ENCODE results near the gene CD300A.
"Not testable (repeated sequence)": the region's sequence is repeated elsewhere in the genome, so short reads cannot be mapped to it uniquely, and the experiment has no call there.

Gene CD300A

DNA sequence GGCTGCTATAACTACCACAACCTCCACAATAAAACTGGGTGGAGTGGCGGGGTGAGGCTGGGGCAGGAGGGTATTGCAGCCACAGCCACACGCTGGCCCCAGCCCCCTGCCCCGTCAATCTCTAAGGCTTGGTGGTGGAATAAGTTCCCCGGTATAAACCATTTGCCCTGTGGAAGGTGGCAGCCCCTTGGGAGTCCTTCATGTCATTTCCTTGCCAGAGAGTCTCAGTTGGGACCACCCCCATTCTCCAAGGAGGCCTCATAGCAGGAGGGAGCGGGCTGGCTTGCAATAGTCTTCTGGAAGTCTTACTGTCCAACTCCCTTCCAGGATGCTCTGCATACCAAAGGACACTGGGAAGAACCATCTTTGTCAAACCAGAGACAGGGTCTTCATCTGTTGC lies 19.4 kb downstream of the CD300A start:
- DNase-seq, result no peak

DNA sequence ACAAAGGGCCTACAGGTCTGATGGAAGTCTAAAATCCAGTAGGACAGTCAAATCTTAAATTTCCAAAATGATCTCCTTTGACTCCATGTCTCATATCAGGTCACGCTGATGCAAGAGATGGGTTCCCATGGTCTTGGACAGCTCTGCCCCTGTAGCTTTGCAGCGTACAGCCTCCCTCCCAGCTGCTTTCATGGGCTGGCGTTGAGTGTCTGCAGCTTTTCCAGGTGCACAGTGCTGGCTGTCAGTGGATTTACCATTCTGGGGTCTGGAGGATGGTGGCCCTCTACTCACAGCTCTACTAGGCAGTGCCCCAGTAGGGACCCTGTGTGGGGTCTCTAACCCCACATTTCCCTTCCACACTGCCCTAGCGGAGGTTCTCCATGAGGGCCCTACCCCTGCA lies 21.8 kb downstream of the CD300A start:
- DNase-seq, result not testable (repeated sequence)

DNA sequence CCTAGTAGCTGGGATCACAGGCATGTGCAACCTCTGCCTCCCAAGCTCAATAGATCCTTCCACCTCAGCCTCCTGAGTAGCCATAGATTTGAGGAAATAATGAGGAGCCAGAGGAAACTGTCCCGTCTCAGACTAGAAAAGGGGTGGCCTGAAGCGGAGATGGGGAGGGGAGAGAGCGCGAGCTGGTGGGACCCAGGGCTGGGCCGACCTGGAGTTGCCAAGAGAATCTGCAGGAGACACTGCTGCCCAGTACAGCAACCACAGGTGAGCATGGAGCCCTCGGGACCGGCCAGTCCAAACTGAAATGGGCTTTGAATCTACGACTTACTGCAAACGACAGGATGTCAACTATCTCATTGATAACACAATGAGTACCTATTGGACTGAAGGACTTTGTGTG lies 24.3 kb downstream of the CD300A start:
- DNase-seq, result no peak

DNA sequence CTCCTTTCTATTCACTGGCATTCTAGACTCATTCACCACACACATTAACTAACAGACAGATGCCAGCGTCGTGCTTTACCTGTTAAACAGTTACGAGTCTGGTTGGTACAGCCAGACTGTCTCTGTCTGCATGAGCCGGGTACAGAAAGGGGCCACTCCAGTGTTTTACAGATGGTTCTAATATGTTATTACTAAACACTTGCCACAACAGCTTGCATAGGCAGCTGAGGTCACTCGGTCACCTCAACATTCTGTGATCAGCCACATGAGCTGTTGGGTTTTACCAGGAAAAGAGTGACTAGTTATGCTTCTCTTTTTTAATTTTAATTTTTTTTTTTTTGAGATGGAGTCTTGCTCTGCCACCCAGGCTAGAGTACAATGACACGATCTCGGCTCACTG lies 25.2 kb downstream of the CD300A start:
- DNase-seq, result no peak

DNA sequence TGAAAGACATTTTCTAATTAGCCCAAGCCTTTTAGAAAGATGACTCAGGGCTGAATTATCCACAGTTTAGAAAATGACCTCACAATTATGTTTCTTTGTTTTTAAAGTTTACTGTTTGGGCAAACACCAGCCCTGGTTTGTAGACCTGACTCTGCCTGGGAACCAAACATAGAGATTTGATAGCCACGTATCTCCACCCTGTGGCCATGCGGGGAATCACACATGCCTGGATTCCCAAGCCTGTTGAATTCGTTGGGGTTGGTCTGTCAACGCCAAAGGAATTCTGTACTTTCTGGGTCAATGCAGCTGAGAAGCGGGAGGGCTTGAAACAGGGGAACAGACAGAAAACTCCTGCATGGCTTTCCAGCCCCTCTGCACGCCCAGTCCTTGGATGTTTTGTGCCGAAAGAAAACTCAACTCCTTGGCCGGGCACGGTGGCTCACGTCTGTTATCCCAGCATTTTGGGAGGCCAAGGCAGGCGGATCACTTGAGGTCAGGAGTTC lies 26.9 kb downstream of the CD300A start:
- DNase-seq, result no peak

DNA sequence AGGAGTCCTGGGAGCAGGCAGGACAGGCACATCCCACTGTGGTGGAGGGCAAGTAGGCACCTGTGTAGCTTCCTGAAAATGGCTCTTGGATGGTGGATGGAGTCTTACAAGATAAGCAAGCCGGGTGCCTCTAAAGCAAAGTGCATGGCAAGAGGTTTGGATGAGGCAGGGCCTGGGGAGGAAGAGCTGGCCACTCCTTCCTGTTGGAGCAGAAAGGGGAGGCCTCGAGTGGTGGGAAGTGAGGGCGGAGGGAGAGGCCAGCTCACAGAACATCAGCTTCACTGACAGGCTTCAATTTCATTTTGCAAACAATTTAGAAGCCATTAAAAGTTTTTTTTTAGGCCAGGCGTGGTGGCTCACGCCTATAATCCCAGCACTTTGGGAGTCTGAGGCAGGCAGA lies 31.0 kb downstream of the CD300A start:
- no peak for DNase-seq

DNA sequence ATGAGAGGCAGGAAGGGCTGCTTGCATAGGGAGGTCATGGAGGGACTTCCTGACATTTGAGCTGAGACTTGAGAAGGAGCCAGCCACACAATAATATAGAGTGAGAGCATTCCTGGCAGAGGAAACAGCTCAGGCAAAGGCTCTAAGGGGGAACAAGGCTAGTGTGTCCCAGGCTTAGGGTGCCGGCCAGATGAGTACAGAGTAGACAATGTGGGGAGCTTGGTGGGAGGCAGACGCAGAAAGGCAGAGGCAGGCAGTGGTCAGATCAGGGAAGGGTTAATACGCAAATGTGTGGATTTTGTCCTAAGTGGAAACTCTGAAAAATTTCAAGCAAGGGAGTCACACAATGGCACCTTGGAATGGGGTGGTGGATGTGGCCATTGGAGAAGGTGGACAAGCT lies 33.6 kb downstream of the CD300A start:
- DNase-seq, result no peak

DNA sequence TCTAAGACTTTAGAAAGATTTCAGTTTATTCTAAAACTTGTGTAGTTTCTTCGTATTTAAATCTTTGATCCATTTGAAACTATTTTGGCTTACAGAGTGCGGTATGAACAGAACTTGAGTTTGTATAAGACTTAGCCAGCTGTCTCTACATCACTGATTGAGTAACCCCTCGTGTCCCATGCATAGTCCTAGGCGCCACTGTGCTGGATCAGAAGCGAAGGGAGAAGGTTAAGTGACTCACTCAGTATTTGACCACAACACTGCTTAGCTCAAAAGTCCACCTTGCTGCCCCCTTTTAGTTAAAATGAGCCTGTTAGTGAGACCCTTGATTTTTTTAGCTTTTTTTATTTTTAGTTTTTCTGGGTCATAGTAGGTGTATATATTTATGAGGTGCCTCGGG lies 36.4 kb downstream of the CD300A start:
- no peak for DNase-seq

DNA sequence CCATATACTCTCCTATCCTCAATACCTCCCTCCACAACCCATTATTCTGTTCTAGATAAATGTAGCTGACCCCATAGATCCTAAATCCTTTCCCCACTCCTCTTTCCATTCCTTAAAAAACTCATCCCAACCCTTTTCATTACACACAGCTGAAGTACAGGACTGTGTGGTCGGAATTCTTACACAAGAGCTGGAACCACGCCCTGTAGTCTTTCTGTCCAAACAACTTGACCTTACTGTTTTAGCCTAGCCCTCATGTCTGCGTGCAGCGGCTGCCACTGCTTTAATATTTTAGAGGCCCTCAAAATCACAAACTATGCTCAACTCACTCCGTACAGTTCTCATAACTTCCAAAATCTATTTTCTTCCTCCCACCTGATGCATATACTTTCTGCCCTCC lies 37.5 kb downstream of the CD300A start:
- DNase-seq, result not testable (repeated sequence)

DNA sequence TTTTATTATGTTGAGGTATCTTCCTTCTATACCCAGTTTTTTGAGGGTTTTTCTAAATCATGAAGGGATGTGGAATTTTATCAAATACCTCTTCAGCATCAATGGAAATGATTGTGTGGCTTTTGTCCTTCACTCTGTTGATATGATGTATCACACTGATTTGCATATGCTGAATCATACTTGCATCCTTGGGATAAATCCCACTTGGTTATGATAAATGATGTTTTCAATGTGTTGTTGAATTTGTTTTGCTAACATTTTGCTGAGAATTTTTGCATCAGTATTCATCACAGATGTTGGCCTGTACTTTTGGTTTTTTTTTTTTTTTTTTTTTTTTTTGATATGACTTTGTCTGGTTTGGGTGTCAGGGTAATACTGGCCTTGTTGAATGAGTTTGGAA lies 41.7 kb downstream of the CD300A start:
- no peak for DNase-seq

DNA sequence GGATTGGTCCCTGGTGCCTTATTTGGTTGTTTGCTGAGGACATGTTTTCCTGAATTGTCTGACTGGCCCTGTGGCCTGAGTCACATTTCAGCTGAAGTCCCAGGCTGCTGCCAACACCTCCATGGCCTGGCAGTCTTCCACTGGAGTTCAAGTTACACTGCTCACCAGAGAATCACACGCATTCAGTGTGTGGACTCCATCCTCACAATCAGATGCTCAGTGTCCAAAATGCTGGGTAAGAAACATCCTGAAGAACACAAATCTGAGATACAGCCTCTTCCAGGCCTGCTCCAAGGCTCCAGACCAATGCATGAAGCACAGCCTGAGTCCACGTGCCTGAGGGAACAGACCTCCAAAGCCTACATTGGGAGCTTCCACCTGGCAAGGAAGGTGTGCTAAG lies 45.6 kb downstream of the CD300A start:
- DNase-seq, result peak; percentile 4

DNA sequence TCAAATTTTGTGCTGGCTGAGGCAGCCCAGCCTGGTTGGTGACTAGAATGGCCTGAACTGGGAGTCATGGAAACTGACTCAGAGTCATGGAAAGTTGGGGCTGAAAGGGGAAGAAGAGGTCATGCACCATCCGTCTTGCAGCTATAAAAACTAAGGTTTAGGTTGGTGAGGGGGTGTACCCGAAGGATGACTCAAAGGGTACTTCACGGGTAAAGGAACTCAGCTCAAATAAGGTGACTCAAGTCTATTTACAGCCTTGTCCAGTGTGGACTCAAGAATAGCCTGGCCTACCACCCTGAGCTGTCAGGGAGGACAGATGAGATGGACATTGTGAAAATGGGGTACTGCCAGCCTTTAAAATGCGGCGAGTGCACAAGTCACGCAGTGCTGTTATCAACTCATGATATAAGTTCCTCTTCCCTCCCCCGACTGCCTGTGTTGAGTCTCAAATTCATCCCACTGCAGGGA lies 46.2 kb downstream of the CD300A start:
- no peak for DNase-seq

DNA sequence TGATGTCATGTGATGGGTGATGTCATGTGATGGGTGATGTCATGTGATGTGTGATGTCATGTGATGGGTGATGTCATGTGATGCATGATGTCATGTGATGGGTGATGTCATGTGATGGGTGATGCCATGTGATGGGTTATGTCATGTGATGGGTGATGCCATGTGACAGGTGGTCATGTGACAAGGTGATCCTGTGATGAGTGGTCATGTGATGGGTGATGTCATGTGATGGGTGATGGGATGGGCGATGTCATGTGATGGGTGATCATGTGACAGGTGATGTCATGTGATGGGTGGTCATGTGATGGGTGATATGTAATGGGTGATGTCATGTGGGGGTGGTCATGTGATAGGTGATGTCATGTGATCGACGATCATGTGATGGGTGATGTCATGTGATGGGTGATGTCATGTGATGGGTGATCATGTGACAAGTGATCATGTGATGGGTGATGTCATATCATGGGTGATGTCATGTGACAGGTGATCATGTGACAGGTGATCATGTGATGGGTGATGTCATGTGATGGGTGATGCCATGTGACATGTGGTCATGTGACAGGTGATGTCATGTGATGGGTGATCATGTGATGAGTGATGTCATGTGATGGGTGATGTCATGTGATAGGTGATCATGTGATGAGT lies 47.7 kb downstream of the CD300A start:
- DNase-seq, result peak; percentile 8

DNA sequence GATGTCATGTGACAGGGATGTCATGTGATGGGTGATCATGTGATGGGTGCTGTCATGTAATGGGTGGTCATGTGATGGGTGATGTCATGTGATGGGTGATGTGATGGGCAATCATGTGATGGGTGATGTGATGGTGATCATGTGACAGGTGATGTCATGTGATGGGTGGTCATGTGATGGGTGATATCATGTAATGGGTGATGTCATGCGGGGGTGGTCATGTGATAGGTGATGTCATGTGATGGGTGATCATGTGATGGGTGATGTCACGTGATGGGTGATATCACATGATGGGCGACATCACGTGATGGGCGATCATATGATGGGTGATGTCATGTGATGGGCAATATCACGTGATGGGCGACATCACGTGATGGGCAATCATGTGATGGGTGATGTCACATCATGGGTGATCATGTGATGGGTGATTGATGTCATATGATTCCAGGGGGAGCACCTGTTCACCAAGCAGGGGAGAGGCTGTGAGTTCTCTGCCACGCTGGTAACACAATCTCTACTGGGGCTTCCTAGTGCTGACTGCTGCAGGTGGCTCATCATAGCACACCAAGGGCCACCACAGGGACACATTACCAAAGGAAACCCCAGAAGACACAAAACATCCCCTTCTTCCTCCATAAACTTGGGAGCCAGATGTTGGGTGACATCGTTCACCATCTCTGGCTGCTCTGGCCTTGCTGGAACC lies 48.3 kb downstream of the CD300A start:
- no peak for DNase-seq

DNA sequence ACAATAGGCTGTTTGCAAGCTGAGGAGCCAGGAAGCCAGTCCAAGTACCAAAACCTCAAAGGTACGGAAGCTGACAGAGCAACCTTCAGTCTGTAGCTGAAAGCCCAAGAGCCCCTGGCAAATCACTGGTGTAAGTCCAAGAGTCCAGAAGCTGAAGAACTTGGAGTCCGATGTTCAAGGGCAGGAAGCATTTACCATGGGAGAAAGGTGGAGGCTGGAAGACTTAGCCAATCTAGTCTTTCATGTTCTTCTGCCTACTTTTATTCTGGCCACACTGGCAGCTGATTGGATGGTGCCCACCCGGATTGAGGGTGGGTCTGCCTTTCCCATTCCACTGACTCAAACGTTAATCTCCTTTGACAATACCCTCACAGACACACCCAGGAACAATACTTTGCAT lies 49.5 kb downstream of the CD300A start:
- DNase-seq, result no peak

DNA sequence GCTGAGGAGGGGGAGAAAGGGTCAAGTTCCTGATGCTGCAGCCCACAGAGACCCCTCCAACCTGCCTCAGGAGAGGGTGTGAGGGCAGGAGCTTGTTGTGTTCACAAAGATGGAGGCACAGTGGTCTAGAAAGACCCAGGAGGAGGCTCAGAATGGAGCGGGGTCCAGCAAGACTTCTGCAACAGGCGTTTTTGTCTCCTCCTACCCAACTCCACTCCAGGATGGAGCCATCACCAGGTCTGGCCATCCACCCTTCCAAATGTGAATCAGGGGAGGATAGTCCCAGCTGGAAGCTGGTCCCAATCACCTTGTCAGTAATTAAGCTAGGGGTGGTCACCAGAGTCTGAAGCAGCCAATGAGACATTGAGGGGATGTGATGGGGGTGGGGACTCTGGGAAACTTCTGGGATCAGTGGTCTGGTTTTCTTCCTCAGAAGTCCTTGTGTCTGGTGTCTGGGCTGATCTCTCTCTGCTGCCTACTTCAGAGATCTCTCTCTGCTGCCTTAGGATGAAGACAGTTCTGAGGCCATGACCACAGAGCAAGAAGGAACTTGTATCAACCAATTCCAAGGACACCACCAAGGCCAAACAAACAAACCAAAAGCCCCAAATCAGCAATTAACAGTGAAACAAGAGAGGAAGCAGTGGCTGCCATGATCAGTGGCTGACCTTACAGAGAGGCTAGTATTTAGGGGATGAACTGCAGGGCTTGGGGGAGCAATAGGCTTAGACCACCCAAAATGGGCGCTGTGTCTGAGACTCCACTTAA lies 50.3 kb downstream of the CD300A start:
- DNase-seq, result no peak

DNA sequence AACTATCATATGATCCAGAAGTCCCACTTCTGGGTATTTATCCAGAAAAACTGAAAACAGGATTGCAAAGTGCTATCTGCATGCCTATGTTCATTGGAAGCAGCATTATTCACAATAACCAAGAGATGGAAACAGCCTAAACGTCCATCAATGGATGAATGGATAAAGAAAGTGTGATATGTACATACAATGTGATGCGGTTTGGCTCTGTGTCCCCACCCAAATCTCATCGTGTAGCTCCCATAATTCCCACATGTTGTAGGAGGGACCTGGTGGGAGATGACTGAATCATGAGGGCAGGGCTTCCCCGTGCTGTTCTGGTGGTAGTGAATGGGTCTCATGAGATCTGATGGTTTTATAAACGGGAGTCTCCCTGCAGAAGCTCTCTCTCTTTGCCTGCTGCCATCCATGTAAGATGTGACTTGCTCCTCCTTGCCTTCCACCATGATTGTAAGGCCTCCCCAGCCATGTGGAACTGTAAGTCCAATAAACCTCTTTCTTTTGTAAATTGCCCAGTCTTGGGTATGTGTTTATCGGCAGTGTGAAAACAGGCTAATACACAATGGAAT lies 52.1 kb downstream of the CD300A start:
- DNase-seq, result not testable (repeated sequence)

DNA sequence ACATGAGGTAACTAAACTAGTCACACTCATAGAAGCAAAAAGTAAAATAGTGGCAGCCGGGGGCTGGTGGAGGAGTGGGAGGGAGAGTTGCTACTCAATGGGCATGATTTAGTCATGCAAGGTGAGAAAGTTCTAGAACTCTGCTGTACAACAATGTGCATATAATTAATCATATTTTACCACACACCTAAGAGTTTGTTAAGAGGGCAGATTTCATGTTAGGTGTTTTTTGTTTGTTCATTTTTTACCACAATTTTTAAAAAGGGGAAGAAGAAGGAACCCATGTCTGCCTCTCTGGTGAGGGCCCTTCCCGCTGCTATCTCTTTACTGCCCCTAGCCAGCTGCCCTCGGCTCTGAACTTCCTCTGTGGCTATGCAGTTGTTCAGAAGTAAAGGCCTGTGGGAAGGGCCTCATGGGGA lies 53.6 kb downstream of the CD300A start:
- no peak for DNase-seq

DNA sequence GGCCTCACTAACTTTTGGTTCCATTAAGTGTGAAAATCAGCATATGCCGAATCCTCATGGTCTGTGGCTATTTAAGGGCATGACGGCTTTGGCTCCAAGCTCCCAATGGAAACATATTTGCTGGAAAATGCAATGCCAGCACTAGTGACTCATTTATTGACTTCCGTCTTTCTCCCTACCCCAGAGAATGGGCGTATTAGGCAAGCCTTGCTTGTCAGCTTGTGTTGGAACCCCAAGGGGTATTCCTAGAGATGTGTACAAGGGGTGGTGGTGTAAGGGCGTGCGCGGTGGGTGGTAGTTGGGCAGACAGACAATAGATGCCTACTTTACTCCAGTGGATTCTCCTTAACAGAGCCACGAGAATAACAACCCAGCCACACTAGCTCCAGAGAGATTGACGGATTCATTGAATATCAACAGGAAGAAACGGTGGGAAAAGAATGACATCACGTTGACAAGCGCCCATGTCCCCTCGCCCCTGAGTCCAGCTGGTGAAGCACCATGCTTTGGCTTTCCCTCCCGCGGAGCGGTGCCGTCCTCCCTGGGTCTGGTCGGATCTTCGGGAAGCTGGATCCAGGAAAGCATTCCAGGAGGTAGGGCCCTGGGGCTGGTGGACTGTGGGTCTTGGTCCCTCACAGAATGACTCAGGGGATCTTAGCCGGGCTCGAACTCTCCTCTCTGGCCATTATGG lies 54.5 kb downstream of the CD300A start:
- DNase-seq, result no peak

DNA sequence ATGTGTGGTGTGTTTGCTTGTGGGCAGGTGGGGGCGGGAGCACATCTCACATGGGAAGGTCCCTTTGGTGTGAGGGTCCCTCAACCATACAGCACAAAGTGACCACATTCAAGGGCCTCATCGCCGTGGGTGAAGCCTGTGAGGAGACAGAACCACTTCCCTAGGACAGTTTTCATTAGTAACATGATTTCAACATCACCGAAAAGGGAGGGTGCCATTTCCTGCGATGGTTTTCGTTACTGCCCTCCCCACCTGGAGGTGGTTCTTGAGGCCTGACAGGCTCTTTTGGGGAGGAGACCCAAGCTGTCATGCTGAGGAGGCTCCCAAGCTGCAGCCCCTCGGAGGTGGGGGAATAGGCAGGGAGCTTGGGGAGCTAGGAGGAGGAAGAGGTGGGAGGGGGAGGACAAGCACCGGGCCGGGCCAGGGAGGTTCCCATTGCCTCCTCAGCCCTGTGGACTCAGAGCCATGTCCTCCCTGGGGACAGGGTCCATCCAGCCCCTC lies 55.3 kb downstream of the CD300A start:
- DNase-seq, result no peak

DNA sequence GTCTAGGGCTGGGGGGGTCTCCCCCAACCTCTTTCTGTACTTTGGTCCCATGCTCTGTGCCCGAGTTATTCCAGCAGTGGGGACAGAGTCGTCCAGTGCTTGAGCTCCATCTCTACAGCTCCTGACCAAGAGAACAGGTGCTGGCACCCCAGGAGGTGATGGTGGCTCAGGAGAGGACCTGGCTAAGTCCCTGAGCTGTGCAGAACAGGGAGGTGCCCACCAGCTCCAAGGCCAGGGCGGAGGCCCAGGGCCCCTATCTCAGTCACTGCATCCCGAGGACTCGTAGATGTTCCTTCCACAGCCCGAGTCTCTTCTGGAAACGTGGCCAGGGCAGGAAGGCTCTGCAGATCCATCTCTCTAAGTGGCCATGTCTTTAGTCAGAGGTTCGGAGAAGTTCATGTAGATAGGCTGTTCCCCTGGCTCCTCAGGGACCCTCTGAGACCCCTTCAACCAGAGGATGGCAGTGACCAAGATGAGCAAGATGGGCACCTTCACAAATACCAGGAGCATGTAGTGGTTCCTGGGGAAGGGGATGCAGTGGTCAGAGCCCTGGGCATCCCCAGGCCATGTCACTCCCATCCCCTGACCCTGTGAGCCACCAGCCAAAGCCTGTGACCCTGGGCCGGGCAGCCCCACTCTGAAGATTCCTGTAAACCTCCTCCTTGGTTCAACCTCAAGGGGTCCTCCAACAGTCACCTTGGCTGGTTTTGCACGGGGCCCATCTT lies 56.1 kb downstream of the CD300A start:
- DNase-seq, result no peak

DNA sequence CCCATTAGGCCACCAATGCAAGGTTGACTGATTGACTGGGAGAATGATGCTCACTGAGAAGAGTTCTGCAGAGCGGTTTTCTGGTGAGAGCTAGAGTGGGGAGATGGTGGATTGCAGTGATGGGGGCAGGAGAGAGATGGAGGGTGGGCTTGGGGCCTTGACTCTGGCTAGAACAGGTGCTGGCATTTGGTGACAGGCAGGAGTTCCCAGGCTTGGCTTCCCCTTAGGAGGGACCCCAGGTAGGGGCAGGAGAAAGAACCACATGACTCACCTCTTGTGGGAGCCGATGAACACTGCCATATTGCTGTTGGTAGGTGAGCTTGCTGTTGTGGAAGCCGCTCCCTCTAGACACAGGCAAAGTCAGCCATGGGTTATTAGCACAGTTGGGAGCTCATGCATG lies 56.9 kb downstream of the CD300A start:
- no peak for DNase-seq

Measured in NCI-H446 treated with DMSO at 0.1 percent for 48 hours (cell line).